ENCODE data around the gene MPRIP. TPM values are rescaled to one million over a fixed set of nuclear protein-coding genes. Genes with fewer than 3 reads are reported as not detected.

Gene MPRIP
- total and polyA plus RNA-seq, 2 of the 13 experiments (the other 11 are each of a cell fraction or from before 2014, with no cell fraction given), result 50.2 to 52.4 TPM

DNA sequence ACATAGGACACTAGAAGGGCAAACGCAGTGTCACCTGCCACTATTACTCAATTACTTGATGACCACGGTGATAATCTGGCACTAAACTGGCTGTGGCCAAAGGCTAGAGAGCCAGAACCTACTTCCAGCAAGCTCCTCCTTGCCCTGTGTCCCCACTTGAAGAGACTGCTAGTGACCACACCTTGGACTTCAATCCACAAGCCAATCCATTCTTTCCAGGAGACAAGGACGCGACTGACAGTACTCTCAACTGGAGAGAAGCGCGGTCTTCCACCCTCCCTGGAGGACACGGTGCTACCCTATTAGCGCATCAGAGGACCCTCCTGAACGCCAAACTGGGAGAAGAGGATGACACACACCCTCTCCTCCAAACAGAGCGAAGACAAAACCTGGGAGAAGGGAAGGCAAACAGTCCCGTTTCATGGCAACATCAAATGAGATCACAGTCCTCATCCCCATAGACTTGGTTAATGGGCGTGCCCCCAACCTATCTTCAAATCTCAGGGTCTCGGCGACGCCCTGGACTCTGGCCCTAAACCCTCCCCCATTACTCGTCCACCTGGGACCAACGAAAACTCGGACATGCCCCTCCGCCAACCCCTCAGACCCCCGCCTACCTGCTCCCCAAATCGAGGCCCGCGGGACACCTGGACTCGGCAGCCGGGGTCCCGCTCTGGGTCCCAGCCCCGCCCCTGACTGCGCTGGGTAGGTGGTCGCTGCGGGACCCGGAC lies 194.2 kb downstream of the MPRIP start (continued):
- no peak for TF ChIP-seq MAFF (IDR thresholded peaks at IDR 0.05; ENCODE audit: low read depth, low read length)
- no peak for TF ChIP-seq ZNF569 (CRISPR knock-in tag; IDR thresholded peaks at IDR 0.05; ENCODE audit: borderline replicate concordance)
- TF ChIP-seq ETV5 (CRISPR knock-in tag; IDR thresholded peaks at IDR 0.05; ENCODE audit: borderline replicate concordance), result no peak
- TF ChIP-seq ZNF749 (CRISPR knock-in tag; IDR thresholded peaks at IDR 0.05; ENCODE audit: borderline replicate concordance), result no peak
- no peak; the same call in 1 of the 2 replicates for TF ChIP-seq ZFY (CRISPR knock-in tag; IDR thresholded peaks at IDR 0.05)
- TF ChIP-seq RBM39 (IDR thresholded peaks at IDR 0.05; ENCODE audit: low read depth, low read length, poor library complexity, severe bottlenecking), result no peak
- TF ChIP-seq HHEX (CRISPR knock-in tag; IDR thresholded peaks at IDR 0.05), result no peak
- no peak for TF ChIP-seq CHD2 (IDR thresholded peaks at IDR 0.05; ENCODE audit: low read depth, low read length)
- peak; percentile 94 for TF ChIP-seq ZNF572 (CRISPR knock-in tag; IDR thresholded peaks at IDR 0.05)
- TF ChIP-seq NR2F1 (CRISPR knock-in tag; IDR thresholded peaks at IDR 0.05), result no peak
- no peak for TF ChIP-seq ZNF10 (CRISPR knock-in tag; IDR thresholded peaks at IDR 0.05; ENCODE audit: borderline replicate concordance, low read depth)
- 0 out of 2 replicates have a peak, but pooled peaks have one; percentile 6 for TF ChIP-seq HIVEP1 (CRISPR knock-in tag; IDR thresholded peaks at IDR 0.05)
- TF ChIP-seq ZFP41 (CRISPR knock-in tag; IDR thresholded peaks at IDR 0.05; ENCODE audit: borderline replicate concordance), result peak; percentile 59; the same call in 1 of the 2 replicates
